Measurements from ENCODE around the gene CADM2.

The CADM2 gene

DNA sequence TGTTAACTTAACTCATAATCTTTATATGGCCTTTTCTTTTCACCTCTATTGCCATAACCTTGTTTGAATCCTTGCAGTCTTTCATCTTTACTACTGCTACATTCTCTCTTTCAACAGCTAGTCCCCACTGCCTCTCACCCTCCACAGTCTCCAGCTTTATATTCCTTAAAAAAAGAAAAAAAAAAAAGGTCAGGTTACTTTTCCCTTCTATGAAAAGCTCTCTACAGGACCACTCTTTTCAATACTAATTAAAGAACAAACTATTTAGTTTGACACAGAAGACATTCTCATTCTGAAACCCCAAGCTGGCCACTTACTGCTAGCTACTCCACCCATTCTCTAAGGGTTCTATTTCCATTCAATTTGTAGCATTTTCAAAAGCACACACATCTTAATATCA is 25.6 kb downstream of the CADM2 start:
- no peak for DNase-seq (ENCODE audit: low read depth)

DNA sequence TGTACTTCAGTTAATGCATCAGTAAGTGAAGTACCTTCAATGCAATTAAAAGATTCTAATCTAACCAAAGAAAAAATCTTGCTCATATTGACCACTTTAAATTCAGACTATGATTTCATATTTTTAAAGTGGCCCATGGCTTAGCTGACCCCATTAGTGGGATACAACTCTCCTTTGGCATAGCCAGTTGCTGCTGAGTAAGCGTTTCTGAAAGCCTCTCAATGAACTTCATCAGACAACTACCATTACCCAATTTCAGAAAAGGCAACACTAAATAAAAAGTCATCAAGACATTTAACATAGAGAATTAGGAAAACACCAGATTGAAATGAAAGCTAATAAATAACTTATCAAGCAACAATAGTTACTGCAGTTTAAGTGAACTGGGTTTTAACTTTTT is 27.0 kb downstream of the CADM2 start:
- no peak for DNase-seq (ENCODE audit: low read depth)

DNA sequence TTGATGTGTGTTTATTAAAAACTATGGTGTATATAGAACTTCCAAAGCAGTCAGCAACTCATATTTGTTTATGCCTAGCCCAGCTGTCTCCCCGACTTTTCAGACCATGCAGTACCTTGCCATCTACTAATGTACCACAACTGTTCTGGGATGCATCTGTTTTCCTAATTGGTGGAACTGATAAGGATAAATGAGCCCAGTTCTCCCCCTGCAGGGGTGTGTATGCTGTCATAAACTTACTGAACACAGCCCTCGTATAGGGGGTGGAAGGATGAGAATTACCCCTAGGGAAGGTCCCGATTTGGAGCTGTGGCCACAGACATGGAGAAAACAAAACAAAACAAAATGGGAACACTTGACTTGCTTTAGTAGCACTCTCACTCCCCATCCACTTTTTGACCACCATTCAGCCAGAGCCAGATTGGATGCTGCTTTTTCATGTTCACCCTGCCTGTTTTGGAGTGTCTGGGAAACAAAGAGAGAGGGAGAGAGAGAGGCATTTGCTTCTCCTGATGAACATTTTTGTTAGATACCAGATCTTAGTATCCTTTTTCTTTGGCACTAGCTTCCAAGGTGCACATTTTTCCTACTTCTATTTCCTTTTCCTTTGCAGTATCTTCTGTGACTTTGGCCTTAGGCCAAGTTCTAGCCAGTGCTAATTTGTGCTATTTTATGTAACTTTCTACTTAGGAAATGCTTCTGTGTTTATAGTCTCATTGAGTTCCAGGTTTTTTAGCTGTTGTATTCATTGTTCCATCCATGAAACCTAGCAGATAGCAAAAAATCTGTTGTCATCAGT is 29.1 kb downstream of the CADM2 start:
- no peak for DNase-seq (ENCODE audit: low read depth)

DNA sequence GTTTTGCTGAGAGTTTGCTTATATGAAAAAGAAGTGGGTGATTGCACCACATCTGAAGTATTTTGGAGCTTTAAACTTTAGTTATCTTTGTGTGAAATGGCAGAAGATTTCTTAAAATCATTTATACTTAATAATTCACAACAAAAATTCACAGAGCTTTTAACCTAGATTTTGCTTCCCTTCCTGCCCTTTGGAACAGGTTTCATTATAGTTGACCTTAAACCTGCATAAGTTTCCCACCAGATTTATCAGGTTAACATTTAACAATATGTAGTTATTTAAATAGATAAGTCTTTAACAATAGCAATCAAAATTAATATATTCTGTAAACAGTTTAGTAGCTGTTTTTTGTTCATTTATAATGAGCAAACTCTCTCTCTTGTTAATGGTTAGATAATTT is 30.3 kb downstream of the CADM2 start:
- no peak for DNase-seq (ENCODE audit: low read depth)

DNA sequence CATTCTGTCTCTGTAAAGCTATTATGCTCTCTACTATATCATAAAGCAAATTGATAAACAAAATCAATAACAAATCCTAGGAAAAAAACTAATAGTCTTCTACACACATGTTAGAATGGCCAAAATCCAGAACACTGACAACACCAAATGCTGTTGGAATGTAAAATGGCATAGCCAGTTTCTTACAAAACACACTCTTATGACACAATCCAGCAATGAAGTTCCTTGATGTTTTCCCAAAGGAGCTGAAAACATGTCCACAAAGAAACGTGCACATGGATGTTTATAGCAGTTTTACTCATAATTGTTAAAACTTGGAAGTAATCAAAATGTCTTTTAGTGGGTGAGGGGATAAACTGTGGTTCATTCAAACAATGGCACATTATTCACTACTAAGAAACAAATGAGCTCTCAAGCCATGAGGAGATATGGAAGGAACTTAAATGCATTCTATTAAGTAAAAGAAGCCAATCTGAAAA is 32.7 kb downstream of the CADM2 start:
- no peak for DNase-seq (ENCODE audit: low read depth)

DNA sequence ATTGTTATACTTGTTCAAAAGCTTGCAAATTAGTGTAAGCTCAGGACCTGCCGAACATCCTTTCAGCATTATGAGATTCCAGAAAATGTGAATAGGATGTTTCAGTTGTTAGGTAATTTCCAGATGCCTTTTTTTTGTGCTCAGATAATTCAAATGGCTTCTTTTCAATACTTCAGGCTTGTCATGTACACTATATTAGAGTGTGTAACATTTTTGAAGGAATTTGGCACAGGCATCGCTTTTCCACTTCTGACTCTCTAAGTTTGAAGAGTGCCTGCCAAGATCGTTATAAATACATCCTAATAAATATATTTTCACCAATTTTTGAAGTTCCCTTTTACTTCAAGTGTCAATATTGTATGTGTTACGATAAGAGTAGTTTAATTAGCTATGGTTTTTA is 35.2 kb downstream of the CADM2 start:
- DNase-seq (ENCODE audit: low read depth) = no peak

DNA sequence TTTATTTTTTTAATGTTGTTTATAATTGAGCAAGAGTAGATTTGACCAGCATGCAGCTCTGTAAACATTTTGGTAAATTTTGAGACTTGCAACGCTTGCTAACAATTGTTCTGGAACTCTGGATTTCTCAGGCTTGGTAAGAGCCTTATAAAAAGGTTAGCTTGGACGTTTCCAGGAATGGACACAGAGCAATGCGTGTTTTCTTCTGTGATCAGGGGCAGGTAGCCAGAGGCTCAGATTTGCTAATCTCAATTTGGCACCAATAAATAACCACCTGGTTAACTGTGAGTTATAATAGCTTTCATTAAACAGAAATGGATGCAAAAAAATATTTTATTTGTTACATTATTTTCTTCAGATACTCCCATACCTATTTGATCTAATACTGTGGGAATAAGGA is 39.8 kb downstream of the CADM2 start:
- DNase-seq (ENCODE audit: low read depth) = no peak

DNA sequence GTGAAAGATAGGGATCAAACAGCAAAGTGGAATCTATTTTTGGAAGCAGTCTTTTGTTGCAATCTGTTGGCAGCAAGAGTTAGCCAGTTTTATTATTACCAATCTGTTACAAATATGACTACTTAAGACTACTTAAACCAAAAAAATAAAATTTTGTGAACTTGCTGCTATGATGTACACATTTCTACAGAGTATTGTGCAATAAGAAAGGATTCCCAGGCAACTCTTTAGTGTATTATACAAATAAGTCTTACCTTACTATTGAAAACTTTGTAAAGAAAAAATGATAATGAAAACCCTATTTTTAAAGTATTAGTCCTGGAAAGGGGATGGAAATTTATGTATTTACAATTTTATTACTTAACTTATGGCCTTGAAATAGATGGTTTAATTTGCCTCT is 44.7 kb downstream of the CADM2 start:
- DNase-seq (ENCODE audit: low read depth) = no peak

DNA sequence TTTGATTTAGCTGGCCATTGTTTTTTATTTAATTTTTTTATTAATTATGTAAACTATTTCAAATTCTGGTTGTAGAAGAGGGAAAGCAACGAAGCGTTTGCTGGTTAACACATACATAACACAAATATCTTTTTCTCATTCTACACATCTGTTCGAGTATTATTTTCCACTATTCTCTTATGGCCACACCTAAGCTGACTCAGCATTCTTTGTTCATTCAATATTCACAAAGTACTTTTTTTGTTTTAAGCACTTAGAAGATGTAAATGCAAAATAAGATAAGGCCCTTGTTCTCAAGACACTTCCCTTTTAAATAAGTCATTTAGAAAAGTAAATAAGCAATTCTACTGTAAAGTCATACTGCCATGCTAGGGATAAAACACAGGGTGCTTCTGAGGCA is 45.4 kb downstream of the CADM2 start:
- no peak for DNase-seq (ENCODE audit: low read depth)

DNA sequence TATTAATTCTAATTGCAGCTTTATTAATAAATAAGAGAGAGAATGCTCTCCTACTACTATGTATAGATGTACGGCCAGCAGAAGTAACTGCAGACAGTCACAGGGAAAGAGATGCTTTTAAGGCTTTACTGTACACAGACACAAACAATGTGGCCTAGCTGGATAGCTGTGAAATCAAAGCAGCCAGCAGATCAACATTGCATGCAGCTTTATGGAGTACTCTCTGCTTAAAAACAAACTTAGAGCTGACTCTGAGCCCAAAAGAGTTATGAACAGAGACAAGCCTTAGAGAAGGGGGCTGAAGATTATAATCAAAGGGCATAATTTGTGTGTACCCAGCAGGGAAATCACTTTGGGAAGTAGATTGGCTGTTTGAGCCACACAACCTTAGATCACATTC is 47.2 kb downstream of the CADM2 start:
- no peak for DNase-seq (ENCODE audit: low read depth)

DNA sequence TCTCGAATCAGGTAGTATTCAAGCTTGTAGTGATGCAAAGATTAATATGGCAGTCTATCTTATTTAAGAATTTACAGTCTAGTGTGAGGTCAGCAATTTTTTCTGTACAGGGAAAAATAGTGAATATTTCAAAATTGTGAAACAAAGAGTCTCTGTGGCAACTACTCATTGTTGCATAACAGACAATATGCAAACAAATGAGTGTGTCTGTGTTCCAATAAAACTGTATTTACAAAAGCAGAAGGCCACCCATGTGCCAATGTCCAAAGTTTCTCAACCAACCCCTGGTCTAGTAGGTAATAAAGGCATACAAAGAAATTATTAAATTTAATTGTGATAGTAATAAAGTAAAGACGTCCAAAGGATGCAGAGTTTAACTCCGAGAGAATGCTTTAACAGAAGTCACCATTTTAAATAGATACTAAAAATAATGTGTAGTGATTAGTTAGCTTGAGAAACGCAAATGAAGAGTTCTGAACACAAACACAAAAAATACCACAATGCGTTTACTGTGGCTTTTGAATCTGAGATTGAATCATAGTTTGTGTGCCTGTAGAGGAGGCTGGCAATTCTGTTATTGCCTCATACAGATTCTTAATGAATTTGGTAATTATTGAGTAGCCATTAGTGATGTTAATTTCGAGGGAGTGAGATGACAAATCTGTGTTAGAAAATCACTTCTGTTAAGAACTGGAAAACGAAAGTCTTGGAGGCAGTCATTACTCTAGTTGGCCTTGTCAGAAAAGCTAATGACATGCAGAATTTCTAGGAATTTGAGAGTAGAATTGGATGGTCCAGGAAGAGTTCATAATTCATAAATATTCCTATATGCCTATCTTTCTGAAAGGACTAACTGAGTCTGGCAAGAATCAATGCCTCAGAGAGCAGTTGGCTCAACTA is 48.7 kb downstream of the CADM2 start:
- no peak for DNase-seq (ENCODE audit: low read depth)

DNA sequence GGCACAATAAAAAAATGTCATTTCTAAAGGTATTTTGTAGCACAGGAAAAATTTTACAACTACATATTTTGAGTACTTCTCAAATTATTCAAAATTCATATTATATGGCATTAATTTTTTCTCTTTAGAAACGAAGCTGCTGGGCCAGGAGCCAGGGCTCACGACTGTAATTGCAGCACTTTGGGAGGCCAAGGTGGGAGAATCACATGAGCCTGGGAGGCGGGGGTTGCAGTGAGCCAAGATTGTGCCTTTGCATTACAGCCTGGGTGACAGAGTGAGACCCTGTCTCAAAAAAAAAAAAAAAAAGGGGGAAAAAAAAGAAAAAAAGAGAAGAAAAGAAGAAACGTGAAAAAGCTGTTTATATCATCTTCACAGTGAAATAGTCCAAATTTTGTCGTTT is 62.0 kb downstream of the CADM2 start:
- DNase-seq (ENCODE audit: low read depth) = no peak

DNA sequence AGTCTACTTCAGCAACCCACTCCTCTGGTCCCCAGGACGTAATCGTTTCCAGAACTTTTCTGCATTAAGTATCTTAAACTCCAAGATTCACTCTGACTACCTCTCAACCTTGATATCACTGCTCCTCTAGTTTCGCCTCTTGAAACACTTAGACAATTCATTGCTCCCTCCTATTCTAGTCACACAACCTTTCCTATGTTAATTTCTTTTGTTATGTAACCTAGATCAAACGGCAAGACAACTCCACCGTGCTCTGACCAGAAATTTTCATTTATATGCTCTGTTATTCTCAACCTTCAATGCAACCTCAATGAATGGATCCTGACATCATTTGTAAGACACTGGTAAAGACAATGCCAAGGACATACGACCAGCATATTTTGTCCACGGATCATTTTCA is 71.3 kb downstream of the CADM2 start:
- DNase-seq (ENCODE audit: low read depth) = no peak

DNA sequence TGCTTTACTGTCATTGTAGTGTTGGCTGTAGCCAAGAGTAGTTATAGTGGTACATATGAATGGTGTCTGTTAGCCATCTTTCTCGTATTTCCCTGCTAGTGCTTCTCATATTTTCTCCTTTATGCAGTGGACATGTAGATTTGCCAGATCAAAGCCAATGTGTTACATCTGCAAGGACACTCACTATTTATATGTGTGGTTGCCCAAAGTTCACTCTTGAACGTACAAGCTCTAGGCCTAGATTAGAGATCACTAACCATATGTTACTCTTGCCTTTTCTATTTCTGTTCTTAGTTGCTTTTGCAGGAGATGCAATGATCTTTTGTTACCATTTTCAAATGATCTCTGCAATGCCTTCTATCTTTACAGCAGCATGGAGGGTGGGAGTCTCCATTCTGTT is 78.4 kb downstream of the CADM2 start:
- DNase-seq (ENCODE audit: low read depth) = no peak

DNA sequence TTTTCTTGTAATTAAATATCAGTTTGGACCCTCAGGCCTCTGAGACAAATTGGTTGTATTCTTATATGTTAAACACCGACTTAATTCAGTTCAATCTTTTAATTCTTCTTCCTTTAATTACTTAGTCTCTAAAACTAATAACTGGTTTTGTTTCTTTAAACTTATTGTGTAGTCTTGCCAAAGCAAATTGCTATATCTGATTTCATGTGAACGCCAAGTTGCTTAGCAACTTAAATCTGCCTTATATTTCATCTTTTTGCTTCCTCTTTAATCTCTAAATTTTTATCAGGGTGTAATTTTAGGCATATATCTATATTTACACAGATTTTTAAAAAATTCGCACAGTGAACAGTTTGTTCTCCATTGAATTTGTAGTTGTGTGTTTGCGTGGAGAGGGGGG is 82.2 kb downstream of the CADM2 start:
- no peak for DNase-seq (ENCODE audit: low read depth)

DNA sequence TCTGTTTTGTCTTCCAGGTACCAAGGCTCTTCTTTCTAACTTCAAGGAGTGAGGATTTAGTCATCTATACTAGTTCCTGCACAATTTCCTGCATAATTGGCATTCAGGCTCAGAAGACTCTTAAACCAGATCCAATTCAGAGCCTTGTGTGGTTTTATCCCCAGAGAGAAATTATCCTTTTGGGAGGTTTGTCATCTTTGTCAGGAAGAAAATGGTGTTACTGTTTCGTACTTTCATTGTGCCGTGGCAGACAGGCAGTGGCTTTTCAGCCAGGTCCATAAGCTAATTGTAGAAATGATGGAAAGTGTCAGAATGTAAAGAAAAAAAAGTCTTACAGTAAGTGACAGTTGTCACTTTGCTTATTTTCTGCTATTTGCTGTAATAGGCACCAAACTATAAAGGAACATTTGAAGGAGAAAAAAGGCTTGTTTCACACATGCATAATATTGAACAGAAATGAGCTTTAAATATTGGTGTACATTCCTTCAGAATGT is 82.8 kb downstream of the CADM2 start:
- DNase-seq (ENCODE audit: low read depth) = no peak

DNA sequence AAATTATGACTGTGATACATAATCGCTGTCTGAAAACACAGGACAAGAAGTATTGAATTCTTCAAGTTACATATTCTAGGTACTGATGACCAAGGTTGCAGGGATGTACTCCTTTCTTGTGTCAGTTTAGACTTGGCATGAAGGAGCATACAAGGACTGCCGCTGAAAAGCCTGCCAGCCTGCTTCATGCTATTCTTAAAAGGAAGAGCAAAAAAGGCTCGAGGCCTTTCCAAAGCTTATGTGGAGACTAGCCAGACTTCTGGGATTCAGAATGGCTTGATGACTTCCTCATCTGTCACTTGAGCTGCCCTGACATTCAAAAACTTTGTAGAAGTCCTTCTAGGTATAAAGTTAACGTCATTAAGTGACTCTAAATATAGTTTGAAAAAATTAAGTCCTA is 92.0 kb downstream of the CADM2 start:
- DNase-seq (ENCODE audit: low read depth) = no peak

DNA sequence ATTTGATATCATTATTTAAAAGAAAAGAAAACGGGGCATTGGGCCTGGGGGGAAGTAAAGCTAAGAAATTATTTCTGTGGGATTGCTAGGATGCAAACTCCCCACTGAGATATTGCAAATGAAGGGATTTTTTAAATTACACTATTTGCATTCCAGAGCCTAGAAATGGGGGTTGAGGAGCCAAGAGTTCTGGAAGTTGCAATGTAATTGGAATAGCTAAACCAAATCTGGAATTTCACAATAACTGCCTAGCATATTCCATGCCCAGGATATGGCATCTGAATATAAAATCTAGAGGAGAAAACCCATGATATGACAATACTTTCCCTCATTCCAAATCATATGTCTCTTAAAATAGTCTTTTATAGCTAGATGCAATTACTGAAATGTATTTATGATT is 93.0 kb downstream of the CADM2 start:
- DNase-seq (ENCODE audit: low read depth) = no peak

DNA sequence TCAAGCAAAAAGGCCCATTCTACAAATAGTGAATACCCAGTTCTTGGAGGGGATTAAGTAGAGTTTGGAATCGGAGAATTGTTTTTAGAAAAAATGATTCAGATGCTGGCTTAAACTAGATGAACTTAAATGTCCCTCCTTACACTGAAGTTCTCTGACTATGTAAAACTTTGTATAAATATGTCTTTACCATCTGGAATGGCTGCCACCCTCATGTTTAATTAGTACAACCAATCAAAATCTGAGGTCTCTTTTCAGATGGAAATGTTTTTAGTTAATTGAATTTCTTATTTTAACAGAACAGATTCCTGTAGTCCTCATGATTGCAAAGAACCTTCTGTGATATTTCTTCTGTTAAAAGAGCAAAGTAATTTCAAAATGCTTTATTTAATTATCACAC is 94.8 kb downstream of the CADM2 start:
- no peak for DNase-seq (ENCODE audit: low read depth)

DNA sequence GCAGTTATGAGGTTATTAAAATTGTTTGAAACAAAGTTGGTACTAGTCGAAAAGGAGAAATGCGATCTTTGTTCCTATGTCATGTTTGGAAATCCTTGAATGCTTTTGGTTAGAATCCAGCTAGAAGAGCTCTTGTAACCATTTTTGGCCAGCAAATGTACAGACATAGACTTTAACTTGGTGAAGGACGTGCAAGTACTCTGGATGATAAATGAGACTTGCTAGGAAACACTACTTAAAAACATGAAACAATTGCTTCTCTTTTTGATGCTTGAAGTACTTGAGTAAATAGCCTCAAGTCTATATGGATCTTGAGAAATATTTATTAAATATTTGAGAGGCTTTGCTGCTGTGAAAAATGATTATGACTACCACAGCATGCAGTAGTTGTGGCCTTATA is 95.8 kb downstream of the CADM2 start:
- DNase-seq (ENCODE audit: low read depth) = no peak

DNA sequence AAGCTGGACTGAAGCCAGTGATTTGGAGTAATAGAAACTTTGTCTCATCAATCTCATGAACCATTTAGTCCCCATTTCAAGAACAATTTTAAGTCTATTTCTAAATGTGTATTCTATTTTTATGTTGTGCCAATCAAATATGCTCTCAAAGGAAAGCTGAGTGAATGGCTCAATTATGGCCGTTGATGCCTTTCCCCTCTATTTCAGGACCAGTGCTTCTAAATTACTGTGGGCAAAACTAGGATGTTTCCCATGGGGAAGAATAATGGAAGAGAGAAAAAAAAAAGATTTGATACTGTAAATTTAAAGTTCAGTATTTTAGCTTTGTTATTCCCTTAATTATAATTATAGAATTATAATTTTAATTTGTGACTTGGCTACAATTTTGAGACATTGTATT is 110.1 kb downstream of the CADM2 start:
- DNase-seq (ENCODE audit: low read depth) = no peak

DNA sequence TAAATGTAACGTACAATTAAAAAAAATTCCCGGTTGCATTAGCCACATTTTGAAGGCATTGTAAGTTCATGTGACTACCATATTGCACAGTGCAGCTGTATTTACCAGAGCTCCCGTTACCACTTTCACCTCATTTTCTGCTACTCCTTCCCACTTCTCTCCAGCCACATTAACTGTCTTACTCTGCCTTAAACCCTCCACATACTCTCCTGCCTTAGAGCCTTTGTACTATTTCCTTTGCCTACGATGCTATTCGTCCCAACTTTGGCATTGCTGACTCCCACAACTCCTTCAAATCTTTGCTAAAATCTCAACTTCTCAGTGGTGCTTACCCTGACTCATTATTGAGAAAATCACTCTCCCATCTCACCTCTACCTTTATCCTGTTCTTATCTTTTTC is 115.2 kb downstream of the CADM2 start:
- DNase-seq (ENCODE audit: low read depth) = no peak

DNA sequence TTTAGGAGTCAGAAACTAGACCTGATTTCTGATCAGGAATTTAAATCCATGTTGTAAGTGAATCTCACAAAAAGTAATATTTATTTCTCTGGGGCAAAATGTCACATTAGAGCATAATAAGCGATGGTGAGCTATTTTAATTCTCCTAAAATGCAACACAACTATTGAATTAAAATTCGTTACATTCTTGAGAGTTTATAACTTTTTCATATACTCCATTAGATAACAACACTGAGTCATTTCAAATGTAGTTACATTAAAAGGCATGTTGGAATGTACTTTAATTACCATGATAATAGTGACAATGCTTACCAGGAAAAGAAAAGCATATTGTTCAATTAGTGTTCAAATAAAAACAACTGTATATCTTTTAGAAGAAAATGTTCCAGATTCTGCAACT is 116.9 kb downstream of the CADM2 start:
- no peak for DNase-seq (ENCODE audit: low read depth)

Data from amniotic epithelial cell (primary cell).